Measurements from ENCODE around the gene SATL1.

GRCh38 chrX:85203461-85203970 lies 40.1 kb downstream of the SATL1 start:
- TF ChIP-seq, protein P1, sequence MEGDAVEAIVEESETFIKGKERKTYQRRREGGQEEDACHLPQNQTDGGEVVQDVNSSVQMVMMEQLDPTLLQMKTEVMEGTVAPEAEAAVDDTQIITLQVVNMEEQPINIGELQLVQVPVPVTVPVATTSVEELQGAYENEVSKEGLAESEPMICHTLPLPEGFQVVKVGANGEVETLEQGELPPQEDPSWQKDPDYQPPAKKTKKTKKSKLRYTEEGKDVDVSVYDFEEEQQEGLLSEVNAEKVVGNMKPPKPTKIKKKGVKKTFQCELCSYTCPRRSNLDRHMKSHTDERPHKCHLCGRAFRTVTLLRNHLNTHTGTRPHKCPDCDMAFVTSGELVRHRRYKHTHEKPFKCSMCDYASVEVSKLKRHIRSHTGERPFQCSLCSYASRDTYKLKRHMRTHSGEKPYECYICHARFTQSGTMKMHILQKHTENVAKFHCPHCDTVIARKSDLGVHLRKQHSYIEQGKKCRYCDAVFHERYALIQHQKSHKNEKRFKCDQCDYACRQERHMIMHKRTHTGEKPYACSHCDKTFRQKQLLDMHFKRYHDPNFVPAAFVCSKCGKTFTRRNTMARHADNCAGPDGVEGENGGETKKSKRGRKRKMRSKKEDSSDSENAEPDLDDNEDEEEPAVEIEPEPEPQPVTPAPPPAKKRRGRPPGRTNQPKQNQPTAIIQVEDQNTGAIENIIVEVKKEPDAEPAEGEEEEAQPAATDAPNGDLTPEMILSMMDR (IDR thresholded peaks at IDR 0.05; ENCODE audit: insufficient read depth, low read depth, low read length), result no peak
- TF ChIP-seq EZH2 (IDR thresholded peaks at IDR 0.05; ENCODE audit: insufficient read depth, low read length), result no peak
